OCI-LY7 (cell line): Measurements from ENCODE around the gene DIABLO.

Experiments used
- CTCF ChIP-seq: fragments of 200-600 bp; sonication (generic); conservative IDR thresholded peaks from 2 replicates; pipeline ENCODE4 v1.5.1; 2014; ENCODE audit warnings: mild to moderate bottlenecking, antibody characterized with exemption, low read length, moderate library complexity, mixed read lengths
- EZH2phosphoT487 ChIP-seq: fragments of 200-600 bp; sonication (generic); IDR thresholded peaks from 2 replicates; pipeline ENCODE4 v1.6.1; 2018; ENCODE audit warnings: low read depth, borderline replicate concordance, mild to moderate bottlenecking, mixed run types, antibody characterized with exemption, low read length, moderate library complexity, mixed read lengths

GRCh38 chr12:122185494-122186082, 40.3 kb downstream of the DIABLO start:
- TF ChIP-seq CTCF, result no peak
- TF ChIP-seq EZH2phosphoT487, result no peak
